Left colon (tissue), 2 donors: ENCODE measurements around the gene BANP. TPM values are rescaled to one million over a fixed set of nuclear protein-coding genes. Genes with fewer than 3 reads are reported as not detected.
"Not testable (repeated sequence)": the region's sequence is repeated elsewhere in the genome, so short reads cannot be mapped to it uniquely, and the experiment has no call there.

Experiments used
- ATAC-seq: fragments of 200-7000 bp; cut with Tn5 transposase; one replicate; pipeline ENCODE4 v1.9.1; 2020; ENCODE audit warnings: mild to moderate bottlenecking, moderate library complexity
- DNase-seq, 2 donors: peaks; one replicate each; pipeline ENCODE4 v3.0.0-alpha.2; 2020
- intact Hi-C, 2 donors: fragments of 100-400 bp; cut with DNase I in 1 of 2; cut with micrococcal nuclease in 1 of 2; formaldehyde crosslinking; loops; one replicate each; pipeline versions ENCODE4 v1.11.2 to v1.14.0; 2022; cut with DNase I, micrococcal nuclease
- total RNA-seq, 2 donors: library from RNA; stranded (reverse); fragmentation: NEBNext Ultra II Directional; extraction: Animal tissue kit (Norgen Biotek cat#: 25700); gene quantifications; one replicate each; pipeline ENCODE4 v1.2.1, GENCODE V29; 2021
- donor health status: DM: no; HTN: no; CAD: no.
- donor health status: DM: yes; HTN: yes; CAD: no.

BANP gene
- total RNA-seq, 2 donors from 2014 or later, result 19.5 to 20.2 TPM

DNA sequence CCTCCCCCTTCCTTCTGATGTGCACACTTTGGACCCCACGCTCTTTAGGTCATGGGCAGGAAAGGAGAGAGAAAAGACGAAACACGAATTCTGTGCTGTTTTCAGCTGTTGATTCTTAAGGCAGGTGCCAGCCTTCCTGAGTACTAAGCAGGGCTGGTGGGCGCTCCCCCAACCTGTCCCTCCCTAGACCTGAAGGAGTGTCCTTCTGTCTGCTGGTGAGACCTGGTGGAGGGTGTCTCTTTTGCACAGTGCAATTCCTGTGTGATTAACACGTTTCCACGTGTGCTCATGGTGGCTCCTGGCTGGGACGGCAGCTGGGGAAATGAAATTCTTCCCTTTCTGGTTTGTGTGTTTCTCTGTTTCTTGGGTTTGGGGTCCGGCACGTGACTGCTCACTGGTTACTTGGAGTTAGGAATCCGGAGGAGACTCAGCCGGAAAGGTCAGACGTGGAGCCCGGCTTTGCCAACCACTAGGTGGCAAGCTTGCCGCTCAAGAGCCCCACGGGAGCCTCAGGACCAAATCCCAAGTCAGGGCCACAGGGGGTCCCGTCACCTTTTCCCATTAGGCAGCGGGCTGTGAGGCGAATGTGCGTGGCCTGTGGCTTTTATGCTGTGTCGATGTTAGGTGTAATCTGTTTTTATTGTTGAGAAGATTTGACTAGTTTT, 32.0 kb downstream of the BANP start:
- ATAC-seq, result peak; percentile 83
- DNase-seq, intact Hi-C loops: not testable (repeated sequence)

DNA sequence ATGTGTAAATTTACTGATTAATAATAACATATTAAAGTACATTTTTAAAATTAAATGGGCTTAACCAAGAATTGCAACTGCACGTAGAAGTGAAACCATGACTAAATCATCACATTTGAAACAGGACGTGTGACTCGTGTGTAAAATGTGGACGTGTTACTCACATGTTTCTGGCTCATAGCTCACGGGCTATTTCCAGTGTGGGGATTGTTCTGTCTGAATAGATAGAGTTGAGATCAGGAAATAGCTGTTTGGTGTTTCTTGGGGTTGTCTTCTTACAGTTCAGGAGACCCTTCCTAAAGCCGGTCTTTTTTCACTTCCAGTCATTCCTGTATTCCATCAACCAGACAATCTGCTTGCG, 32.5 kb downstream of the BANP start:
- DNase-seq, intact Hi-C loops, ATAC-seq: not testable (repeated sequence)

- DNase-seq, result not testable (repeated sequence)
These were observed 32.9 kb downstream of the BANP start for GRCh38 chr16:87984180-87984579.

GRCh38 chr16:87984632-87985267, 33.5 kb downstream of the BANP start:
- ATAC-seq (no peak), DNase-seq (no peak)
- intact Hi-C loops, result no loop called here

More at GRCh38 chr16:87984180-87984579, 32.9 kb downstream of the BANP start:
- ATAC-seq, intact Hi-C loops: not testable (repeated sequence)

- DNase-seq, ATAC-seq, intact Hi-C loops: not testable (repeated sequence)
These were observed 34.3 kb downstream of the BANP start for GRCh38 chr16:87985493-87985892.

DNA sequence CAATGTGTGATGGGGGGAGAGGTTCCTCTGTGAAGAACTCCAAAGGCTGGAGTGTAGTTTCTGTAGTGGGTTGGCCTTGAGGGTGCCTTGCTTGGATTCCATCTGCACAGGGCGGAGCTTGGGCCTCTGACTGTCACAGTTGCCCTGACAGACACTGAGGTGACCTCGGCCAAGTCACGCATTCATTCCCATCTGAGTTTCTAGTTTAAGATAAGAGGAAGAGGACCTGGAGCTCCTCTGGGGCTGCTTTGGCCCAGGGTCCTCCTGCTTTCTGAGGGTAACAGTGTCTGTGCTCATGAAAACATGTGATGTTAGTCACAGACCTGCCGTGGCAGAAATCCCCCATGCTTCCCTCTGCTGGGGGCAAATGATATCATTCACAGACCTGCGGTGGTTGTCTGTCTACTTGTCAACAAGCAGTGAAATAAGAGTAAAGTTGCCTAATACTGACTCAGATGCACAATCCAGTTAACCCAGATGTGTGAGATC, 35.2 kb downstream of the BANP start:
- DNase-seq, intact Hi-C loops, ATAC-seq: not testable (repeated sequence)

DNA sequence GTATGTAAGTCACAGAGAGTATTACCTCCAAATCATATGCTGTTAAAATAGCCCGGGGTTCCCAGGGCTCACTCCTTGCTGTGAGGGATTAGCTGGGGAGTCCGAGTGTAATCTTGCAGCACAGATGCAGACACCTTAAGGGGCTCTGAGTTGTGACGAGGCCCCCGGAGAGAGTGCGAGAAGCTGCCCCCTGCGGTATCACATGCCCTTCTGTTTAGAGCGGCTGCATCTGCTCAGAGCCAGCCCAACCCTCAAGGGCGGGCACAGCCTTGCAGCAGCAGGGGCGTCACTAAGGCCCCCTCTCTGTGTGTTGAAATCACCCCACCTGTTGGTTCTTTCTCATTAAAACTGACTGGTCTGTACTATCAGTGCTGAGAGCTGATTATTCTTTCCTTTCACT, 37.4 kb downstream of the BANP start:
- ATAC-seq, DNase-seq, intact Hi-C loops: not testable (repeated sequence)

GRCh38 chr16:87990254-87990653, 39.0 kb downstream of the BANP start:
- ATAC-seq, intact Hi-C loops, DNase-seq: not testable (repeated sequence)

GRCh38 chr16:87992142-87992541, 40.9 kb downstream of the BANP start:
- DNase-seq, ATAC-seq, intact Hi-C loops: not testable (repeated sequence)

DNA sequence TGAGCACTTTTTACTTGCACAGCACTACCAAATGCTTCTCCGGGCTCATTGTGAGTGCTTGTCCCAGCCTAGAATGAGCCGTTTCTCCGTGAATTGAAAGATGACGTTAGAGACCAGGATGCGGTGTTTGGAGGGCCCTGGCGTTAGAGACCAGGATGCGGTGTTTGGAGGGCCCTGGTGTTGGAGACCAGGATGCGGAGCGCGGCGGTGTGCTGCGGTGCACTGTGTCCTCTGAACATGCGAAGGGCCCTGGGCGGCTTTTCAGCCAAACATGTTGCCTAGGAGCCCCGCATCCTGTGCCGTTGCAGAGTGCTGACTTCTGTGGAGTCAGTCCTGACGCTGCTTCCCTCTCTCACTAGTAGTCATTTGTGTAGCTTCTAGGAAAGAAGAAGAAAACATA, 42.7 kb downstream of the BANP start:
- intact Hi-C loops, result no loop called here
- DNase-seq (no peak), ATAC-seq (no peak)

GRCh38 chr16:87995644-87996043, 44.4 kb downstream of the BANP start:
- no peak for ATAC-seq
- intact Hi-C loops, result no loop called here
- DNase-seq, result no peak

DNA sequence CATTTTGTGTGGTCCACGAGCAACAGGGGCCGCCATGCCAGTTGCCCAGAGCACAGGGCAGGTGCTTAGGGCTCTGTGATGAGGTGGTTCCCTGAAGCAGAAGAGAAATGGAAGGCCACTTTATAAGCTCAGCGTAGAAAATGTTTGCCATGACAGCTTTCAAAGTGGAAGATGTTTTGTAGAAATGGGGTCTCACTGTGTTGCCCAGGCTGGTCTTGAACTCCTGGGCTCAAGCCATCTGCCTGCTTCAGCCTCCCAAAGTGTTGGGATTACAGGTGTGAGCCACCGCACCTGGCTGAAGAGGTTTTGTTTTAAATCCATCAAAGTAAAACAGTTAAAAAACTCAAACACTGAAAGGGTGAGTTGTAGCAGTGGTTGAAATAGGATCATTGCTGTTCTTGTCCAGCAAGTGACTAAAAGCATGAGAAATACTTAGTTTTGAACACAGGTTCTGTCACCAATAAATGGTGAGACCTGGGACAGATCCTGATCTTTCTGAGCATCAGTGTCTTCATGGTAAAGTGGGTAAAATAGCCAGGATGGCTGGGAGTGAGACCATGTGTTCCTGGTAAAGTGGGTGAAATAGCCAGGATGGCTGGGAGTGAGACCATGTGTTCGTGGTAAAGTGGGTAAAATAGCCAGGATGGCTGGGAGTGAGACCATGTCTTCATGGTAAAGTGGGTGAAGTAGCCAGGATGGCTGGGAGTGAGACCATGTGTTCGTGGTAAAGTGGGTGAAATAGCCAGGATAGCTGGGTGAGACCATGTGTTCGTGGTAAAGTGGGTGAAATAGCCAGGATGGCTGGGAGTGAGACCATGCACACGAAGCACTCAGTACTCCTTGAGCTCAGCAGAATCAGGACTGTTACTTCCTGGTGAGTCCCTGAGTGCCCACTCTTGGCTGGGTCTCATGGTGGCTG, 46.0 kb downstream of the BANP start:
- DNase-seq (no peak), ATAC-seq (no peak)
- intact Hi-C loops, result no loop called here

- DNase-seq, intact Hi-C loops, ATAC-seq: not testable (repeated sequence)
These were observed 47.1 kb downstream of the BANP start for GRCh38 chr16:87998184-87998793.

GRCh38 chr16:87998992-87999391, 47.8 kb downstream of the BANP start:
- DNase-seq, ATAC-seq, intact Hi-C loops: not testable (repeated sequence)

- DNase-seq, result no peak
- no peak for ATAC-seq
- intact Hi-C loops, result no loop called here
These were observed 51.0 kb downstream of the BANP start for GRCh38 chr16:88002211-88002610.

DNA sequence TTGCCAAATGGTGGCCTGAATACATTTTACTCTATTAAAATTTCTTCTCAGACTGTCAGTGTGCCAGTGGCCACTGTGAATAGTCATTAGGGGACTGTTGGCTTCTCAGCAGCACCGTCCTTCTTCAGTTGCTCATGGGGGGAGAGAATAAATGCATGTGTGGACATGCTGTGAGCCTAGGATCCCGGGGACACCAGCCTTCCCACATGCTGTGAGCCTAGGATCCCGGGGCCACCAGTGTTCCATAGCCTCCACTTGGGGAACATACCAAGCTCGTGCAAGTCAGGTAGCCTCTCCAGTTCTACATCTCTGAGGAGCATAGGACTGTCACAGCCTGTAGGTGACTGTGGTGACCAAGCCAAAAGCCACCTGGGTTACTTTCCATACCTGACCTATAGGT, 51.5 kb downstream of the BANP start:
- no peak for ATAC-seq
- DNase-seq, result no peak
- intact Hi-C loops, result no loop called here

DNA sequence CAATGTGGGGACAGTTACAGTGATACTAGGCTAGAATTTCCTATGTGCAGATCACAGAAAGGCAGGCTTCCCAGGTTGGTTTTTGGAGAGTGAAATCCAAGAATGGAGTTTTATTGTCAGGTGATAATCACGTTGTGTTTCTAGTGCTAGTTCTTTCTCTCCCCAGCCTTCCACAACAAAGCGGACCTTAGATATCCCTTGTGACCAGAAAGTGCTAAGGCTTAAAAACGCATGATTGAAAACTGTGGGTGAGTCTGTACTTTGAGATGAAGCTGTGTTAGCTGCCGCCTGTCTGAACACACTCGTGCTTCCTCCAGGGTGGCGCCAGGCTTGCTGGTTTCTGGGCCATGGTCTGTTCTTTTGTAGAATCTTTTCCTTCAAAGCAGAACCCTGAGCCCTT, 52.1 kb downstream of the BANP start:
- intact Hi-C loops, result no loop called here
- ATAC-seq (no peak), DNase-seq (no peak)

GRCh38 chr16:88003736-88004135, 52.5 kb downstream of the BANP start:
- intact Hi-C loops, result no loop called here
- DNase-seq, result no peak
- ATAC-seq, result no peak

DNA sequence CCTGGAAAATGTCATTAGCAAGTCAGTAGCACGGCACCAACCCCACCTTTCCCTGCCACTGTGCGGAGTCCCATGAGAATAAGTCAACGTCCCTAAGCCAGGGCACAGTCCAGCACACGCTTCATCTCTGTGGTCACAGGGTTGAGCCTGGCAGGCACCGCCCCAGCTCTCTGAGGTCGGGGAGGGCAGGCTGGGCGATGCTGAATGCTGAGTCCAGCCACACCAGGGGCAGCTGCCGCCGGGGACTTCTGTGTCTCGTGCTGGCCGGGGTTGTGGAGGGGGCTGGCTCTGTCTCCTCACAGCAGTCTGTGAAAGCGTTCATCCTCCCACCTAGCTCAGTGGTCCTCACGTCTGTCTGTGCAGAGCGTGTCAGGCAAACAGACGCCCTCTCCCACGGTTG, 53.2 kb downstream of the BANP start:
- DNase-seq, result no peak
- intact Hi-C loops, result no loop called here
- no peak for ATAC-seq
